ENCODE results near the gene DUS2. TPM values are rescaled to one million over a fixed set of nuclear protein-coding genes. Genes with fewer than 3 reads are reported as not detected.

DUS2 gene
- total RNA-seq, 1 donor from 2014 or later, result 22.9 TPM

DNA sequence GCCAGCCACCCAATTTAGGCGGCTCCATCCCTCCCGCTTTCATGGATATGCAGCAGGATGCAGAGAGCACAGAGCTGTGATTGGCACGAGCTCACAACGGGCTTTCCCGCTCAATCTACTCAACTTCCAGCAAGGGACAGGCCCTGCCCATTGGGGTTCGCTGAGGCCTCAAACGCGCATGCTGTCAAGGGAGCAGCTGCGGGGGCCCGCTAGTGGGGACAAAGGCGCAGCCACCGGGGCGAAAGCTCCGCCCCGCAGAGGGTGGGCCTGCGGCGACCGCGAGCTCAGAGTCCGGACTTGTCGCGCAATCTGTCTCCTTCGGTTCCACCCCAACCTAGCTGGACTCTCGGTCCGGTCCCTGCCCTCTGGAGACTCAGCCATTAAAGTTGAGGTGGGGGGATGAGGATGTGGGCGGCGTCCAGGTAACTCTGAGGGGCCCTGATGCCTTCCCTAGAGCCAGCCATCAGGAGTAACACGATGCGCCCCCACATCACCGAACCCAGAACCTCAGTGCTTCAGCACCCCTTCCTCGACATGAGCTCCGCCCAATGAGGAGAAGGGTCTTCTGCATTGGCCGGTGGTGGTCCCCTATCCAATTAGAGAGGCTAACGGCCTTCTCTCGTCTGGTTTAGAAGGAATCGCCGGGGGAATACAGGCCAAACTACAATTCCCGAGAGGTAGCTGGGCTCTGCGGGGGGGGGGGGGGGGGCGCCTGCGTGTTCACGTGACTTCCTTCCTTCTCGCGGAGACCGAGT, 61.6 kb downstream of the DUS2 start:
- Mint-ChIP-seq H3K4me1 (peaks cover 21% of the 10 kb centered on the region), H3K27me3 (ENCODE audit: insufficient read depth, low read depth) (peaks cover 3% of the 10 kb centered on the region), H3K9me3 (no peaks in the 10 kb centered on the region), H3K36me3 (no peaks in the 10 kb centered on the region), H3K4me3 (peak overlapping the region; percentile 87), H3K27ac (peak overlapping the region; percentile 98)
- Histone ChIP-seq H2AFZ (replicated peaks) (peak overlapping the region; percentile 45), H3K4me3 (peak overlapping the region; percentile 52), H3K4me2 (peak overlapping the region; percentile 74), H3F3A (ENCODE audit: low read depth) (peaks cover 30% of the 10 kb centered on the region), H3K4me1 (peaks cover 21% of the 10 kb centered on the region), H3K27ac (peak overlapping the region; percentile 76), H3K79me2 (ENCODE audit: low read depth) (peaks cover 43% of the 10 kb centered on the region), H3K36me3 (no peaks in the 10 kb centered on the region), H4K20me1 (ENCODE audit: low read depth) (peaks cover 32% of the 10 kb centered on the region), H3K9me3 (ENCODE audit: low read depth) (no peaks in the 10 kb centered on the region), H3K9ac (peak overlapping the region; percentile 11), H3K27me3 (no peaks in the 10 kb centered on the region)
- no peak for TF ChIP-seq EZH2phosphoT487 (IDR thresholded peaks at IDR 0.05)
- TF ChIP-seq, protein P1, sequence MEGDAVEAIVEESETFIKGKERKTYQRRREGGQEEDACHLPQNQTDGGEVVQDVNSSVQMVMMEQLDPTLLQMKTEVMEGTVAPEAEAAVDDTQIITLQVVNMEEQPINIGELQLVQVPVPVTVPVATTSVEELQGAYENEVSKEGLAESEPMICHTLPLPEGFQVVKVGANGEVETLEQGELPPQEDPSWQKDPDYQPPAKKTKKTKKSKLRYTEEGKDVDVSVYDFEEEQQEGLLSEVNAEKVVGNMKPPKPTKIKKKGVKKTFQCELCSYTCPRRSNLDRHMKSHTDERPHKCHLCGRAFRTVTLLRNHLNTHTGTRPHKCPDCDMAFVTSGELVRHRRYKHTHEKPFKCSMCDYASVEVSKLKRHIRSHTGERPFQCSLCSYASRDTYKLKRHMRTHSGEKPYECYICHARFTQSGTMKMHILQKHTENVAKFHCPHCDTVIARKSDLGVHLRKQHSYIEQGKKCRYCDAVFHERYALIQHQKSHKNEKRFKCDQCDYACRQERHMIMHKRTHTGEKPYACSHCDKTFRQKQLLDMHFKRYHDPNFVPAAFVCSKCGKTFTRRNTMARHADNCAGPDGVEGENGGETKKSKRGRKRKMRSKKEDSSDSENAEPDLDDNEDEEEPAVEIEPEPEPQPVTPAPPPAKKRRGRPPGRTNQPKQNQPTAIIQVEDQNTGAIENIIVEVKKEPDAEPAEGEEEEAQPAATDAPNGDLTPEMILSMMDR (IDR thresholded peaks at IDR 0.05), result no peak
- no peak for TF ChIP-seq EZH2 (IDR thresholded peaks at IDR 0.05)
- DNase-seq (ENCODE audit: low spot score), result peak; percentile 93

DNA sequence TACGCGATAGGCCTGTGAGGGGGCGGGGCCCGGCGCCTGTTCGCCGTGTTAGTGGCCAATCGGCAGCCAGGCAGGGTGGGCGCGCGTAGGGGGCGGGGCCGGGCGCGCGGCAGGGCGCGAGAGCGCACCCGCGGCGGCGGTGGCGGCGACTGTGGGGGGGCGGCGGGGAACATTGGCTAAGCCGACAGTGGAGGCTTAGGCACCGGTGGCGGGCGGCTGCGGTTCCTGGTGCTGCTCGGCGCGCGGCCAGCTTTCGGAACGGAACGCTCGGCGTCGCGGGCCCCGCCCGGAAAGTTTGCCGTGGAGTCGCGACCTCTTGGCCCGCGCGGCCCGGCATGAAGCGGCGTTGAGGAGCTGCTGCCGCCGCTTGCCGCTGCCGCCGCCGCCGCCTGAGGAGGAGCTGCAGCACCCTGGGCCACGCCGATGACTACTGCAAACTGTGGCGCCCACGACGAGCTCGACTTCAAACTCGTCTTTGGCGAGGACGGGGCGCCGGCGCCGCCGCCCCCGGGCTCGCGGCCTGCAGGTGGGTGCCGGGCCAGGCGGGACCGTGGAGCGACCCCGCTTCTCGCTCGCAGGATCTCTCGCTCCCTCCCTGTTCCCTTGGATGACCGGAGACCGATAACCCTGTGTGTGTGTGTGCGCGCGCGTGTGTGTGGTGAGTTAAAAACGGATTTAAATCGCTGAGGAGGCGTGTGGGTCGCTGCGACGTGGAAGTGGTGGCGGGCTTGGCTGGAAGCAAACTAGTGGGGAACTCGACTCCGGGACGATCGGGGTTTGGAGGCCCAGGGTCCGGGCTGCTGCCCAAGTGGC, 62.4 kb downstream of the DUS2 start, which contains the start of gene NFATC3:
TSS of gene NFATC3 (plus strand) at position 112 of the 813 bp plus-strand sequence. CDS start at position 424, 312 bp downstream.
- Histone ChIP-seq H3K79me2 (ENCODE audit: low read depth) (peaks cover 50% of the 10 kb centered on the region), H3K9ac (peak within 1 kb of the TSS; percentile 79), H3K27me3 (no peaks in the 10 kb centered on the region), H3K4me2 (peak within 1 kb of the TSS; percentile 81), H3K4me3 (peak within 1 kb of the TSS; percentile 98), H3K9me3 (ENCODE audit: low read depth) (no peaks in the 10 kb centered on the region), H3K36me3 (no peaks in the 10 kb centered on the region), H4K20me1 (ENCODE audit: low read depth) (peaks cover 38% of the 10 kb centered on the region), H3F3A (ENCODE audit: low read depth) (peaks cover 30% of the 10 kb centered on the region), H2AFZ (replicated peaks) (peak within 1 kb of the TSS; percentile 55), H3K4me1 (peaks cover 21% of the 10 kb centered on the region), H3K27ac (peak within 1 kb of the TSS; percentile 87)
- H3K4me1 Mint-ChIP-seq, result peaks cover 23% of the 10 kb centered on the region
- peaks cover 3% of the 10 kb centered on the region for H3K27me3 Mint-ChIP-seq (ENCODE audit: insufficient read depth, low read depth)
- peak within 1 kb of the TSS; percentile 98 for H3K27ac Mint-ChIP-seq
- H3K36me3 Mint-ChIP-seq, result no peaks in the 10 kb centered on the region
- TF ChIP-seq EZH2phosphoT487 (IDR thresholded peaks at IDR 0.05) (no peak), EZH2 (IDR thresholded peaks at IDR 0.05) (no peak)
- TF ChIP-seq, protein P1 (IDR thresholded peaks at IDR 0.05), result no peak
- DNase-seq (ENCODE audit: low spot score), result peak; percentile 99
- H3K4me3 Mint-ChIP-seq, result peak within 1 kb of the TSS; percentile 100
- no peaks in the 10 kb centered on the region for H3K9me3 Mint-ChIP-seq

DNA sequence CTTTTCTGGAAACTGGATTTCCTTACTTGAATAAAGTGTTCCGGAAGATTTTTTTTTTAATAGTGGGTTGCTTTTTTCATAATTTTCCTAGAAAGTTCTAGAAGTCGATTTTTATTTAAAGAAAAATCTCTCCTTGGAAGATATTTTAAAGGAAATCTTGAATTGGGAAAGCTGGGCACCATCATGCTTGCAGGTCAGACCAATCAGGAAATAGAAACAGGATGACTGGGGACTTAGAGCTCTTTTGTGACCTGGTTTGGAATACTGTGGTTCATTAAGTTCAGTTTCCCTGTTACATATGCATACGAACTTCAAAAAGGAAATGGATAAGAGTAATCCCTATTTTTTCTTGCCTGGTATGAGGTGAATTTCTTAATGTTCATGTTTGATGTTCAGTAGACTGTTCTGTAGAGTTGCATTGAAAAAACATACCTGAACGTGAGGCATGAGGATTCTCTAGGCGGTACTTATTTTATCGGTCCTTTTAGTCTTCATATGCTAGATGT, 63.3 kb downstream of the DUS2 start:
- Histone ChIP-seq H3K27ac (peak overlapping the region; percentile 87), H2AFZ (replicated peaks) (peak overlapping the region; percentile 55), H3K36me3 (no peaks in the 10 kb centered on the region), H3K79me2 (ENCODE audit: low read depth) (peaks cover 60% of the 10 kb centered on the region), H3K4me2 (peak overlapping the region; percentile 81), H3K27me3 (no peaks in the 10 kb centered on the region), H3K4me1 (peaks cover 24% of the 10 kb centered on the region), H3F3A (ENCODE audit: low read depth) (peaks cover 30% of the 10 kb centered on the region), H3K9ac (peak overlapping the region; percentile 79), H4K20me1 (ENCODE audit: low read depth) (peaks cover 47% of the 10 kb centered on the region), H3K9me3 (ENCODE audit: low read depth) (no peaks in the 10 kb centered on the region), H3K4me3 (peak overlapping the region; percentile 98)
- no peaks in the 10 kb centered on the region for H3K36me3 Mint-ChIP-seq
- peaks cover 3% of the 10 kb centered on the region for H3K27me3 Mint-ChIP-seq (ENCODE audit: insufficient read depth, low read depth)
- TF ChIP-seq EZH2phosphoT487 (IDR thresholded peaks at IDR 0.05), result no peak
- TF ChIP-seq EZH2 (IDR thresholded peaks at IDR 0.05), result no peak
- TF ChIP-seq, protein P1 (IDR thresholded peaks at IDR 0.05), result no peak
- no peaks in the 10 kb centered on the region for H3K9me3 Mint-ChIP-seq
- DNase-seq (ENCODE audit: low spot score), result peak; percentile 52
- H3K4me3 Mint-ChIP-seq, result peak overlapping the region; percentile 100
- H3K27ac Mint-ChIP-seq, result no peak overlapping the region
- peaks cover 23% of the 10 kb centered on the region for H3K4me1 Mint-ChIP-seq
